GM23248 (cell line): ENCODE data around the gene SUPT5H.

Experiments
- EZH2 ChIP-seq: fragments of 200-600 bp; sonication (generic); IDR thresholded peaks from 2 replicates; pipeline ENCODE4 v1.6.1; 2018; ENCODE audit warnings: antibody characterized with exemption, mild to moderate bottlenecking; ENCODE audit not compliant: insufficient read depth, poor library complexity, severe bottlenecking
- EZH2phosphoT487 ChIP-seq: fragments of 200-600 bp; sonication (generic); IDR thresholded peaks from 2 replicates; pipeline ENCODE4 v1.6.1; 2018; ENCODE audit warnings: antibody characterized with exemption, moderate library complexity, mild to moderate bottlenecking, low read depth; ENCODE audit not compliant: insufficient read depth

DNA sequence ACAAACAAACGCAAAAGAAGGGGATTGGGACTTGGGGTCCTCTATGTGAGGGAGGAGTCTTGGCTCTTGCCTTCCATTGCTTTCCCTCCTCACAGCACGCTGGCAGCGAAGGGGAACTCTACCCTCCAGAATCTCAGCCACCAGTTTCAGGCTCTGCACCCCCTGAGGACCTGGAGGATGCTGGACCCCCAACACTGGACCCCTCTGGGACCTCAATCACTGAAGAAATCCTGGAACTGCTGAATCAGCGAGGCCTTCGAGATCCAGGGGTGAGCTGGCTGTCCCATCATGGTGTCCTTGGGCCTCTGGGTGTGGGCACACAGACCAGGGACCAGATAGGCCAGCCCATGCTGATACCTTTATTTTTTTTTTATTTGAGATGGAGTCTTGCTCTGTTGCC, 23.4 kb upstream of the SUPT5H start:
- TF ChIP-seq EZH2 = no peak
- no peak for TF ChIP-seq EZH2phosphoT487
